ENCODE results near the gene RALGAPA2.

Gene RALGAPA2

GRCh38 chr20:20731000-20731944 is 18.8 kb upstream of the RALGAPA2 start:
- DNase-seq = no peak
- in situ Hi-C loops (cut with MboI; ENCODE audit: low pct_unique_long_range_greater_than_20kb, low sequenced_read_pairs) = no loop called here

DNA sequence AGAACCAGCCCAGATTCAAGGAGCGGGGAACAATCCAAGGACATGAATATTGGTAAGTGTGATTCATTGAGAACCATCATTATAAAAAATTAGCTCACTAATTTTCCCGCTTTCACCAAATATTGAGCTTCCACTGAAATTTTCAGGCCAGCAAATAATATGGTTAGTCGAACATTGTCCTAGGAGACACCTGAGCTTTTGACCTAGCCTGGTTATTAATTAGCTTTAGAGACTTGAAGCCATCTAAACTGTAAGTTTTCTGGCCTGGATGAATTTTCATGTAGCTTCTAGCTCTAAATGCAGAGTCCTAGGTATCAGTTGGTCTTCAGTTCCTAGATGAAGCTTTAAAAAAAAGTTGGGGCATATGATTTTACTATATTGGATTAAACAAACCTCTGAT is 17.1 kb upstream of the RALGAPA2 start:
- no peak for DNase-seq
- in situ Hi-C loops (cut with MboI; ENCODE audit: low pct_unique_long_range_greater_than_20kb, low sequenced_read_pairs) = no loop called here

GRCh38 chr20:20721489-20721888 is 9.0 kb upstream of the RALGAPA2 start:
- in situ Hi-C loops (cut with MboI; ENCODE audit: low pct_unique_long_range_greater_than_20kb, low sequenced_read_pairs) = no loop called here
- DNase-seq = no peak

- in situ Hi-C loops (cut with MboI; ENCODE audit: low pct_unique_long_range_greater_than_20kb, low sequenced_read_pairs) = no loop called here
Measured at GRCh38 chr20:20720158-20720557, 7.7 kb upstream of the RALGAPA2 start.

GRCh38 chr20:20719411-20719810 is 7.0 kb upstream of the RALGAPA2 start:
- in situ Hi-C loops (cut with MboI; ENCODE audit: low pct_unique_long_range_greater_than_20kb, low sequenced_read_pairs) = no loop called here
- DNase-seq = no peak

More at GRCh38 chr20:20720158-20720557, 7.7 kb upstream of the RALGAPA2 start:
- no peak for DNase-seq

DNA sequence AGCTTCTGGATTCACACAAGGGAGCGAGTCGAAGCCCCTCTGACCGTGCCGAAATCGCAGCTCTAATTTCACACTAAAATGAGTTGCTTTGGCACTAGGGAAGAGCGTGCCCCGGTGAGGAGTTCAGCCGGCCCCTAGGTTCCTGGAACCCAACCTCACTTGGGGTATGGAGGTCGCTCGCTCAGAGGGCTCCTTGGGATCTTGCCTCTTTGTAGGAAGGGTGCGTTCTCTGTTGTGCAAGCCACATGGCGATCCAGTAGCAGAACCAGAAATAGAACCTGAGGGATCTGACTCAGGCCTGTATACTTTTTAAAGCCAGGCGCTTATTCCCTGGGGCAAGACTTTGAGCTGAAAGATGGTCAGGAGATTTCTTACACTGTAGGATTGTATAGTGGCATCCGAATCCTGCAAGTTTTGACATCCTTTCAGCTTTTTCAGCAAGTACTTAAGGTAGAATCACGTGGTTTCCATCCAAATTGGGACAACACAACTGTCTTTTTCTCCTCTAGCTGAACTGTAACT is 861 bp upstream of the RALGAPA2 start:
- DNase-seq = no peak
- in situ Hi-C loops (cut with MboI; ENCODE audit: low pct_unique_long_range_greater_than_20kb, low sequenced_read_pairs) = no loop called here

DNA sequence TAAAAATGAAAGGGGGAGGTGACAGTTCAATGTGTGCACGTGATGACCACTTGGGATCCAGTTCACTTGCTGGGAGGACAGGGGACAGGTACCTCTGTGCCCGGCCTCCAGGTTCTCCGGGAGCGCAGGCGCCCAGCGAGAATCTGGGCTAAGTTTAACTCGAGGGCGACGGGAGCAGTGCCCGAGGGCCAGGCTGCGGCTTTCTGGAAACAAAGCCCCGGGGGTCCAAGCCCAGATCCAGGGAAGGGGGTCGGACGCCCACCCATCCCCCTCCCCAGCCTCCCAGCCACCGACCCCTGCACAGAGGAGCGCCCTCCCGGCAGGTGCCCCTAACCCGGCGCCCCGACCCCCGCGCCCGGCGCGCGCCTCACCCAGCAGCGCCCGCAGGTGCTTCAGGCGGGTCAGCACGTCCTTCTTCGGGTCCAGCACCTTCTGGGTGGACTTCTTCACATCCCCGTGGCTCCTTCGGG is 405 bp downstream of the RALGAPA2 start:
- DNase-seq = no peak
- in situ Hi-C loops (cut with MboI; ENCODE audit: low pct_unique_long_range_greater_than_20kb, low sequenced_read_pairs) = no loop called here

- in situ Hi-C loops (cut with MboI; ENCODE audit: low pct_unique_long_range_greater_than_20kb, low sequenced_read_pairs) = no loop called here
- peak; percentile 38 for DNase-seq
Measured at GRCh38 chr20:20711413-20711812, 1.0 kb downstream of the RALGAPA2 start.

DNA sequence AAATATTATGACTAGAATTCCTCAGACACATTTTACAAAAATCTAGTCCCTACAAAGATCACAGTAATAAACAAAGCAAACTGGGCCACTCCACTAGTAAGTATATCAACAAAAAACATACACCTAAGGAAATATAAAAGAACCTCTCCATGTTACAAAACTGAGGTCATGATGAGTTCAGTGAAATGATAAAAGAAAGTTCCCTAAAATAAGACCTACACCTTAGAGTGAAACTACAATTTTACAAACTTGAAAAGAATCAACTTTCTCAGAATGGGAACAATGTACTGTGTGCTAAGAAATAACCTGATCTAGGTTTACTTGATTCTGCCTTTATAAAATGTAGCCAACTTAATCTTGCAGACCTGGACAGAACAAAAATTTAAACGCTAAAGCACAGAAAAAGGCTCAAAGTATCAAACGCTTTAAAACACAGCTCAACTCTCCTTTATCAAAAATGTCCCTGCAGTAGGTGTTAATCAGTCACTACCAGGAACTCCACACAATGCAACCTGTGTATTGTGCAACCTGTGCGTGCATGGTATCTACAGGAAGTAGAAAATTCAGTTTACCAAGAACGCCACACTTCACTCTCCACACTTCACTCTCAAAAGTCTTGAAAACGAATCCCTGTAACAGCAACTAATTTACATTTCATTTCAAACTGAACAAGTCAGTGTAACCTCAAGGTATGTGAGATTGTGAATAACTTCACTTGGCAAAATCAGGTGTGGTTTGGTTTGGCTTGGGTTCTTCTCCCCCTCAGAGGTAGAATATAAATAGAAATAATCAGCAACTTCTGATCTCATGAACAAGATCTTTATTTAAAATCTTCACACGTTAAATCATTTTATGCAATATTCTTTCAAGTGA is 1.8 kb downstream of the RALGAPA2 start:
- in situ Hi-C loops (cut with MboI; ENCODE audit: low pct_unique_long_range_greater_than_20kb, low sequenced_read_pairs) = no loop called here
- peak; percentile 69 for DNase-seq

DNA sequence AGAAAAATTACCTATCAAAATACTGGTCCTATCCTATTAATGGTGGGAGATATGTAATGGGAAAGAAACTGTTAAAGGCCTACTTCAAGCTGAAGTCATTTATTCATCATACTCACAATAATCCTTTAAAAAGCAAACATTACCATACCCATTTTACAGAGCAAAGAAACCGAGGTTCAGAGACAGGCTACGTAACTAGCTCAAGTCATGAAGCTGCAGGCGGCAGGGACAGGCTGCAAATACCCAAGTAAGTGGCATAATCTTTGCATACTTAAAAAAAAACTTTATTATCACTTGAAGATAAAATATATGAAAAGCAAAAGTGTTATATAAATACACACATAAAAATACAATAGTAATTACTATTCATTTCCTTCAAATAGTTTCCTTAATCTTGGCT is 2.6 kb downstream of the RALGAPA2 start:
- DNase-seq = no peak
- in situ Hi-C loops (cut with MboI; ENCODE audit: low pct_unique_long_range_greater_than_20kb, low sequenced_read_pairs) = no loop called here

- in situ Hi-C loops (cut with MboI; ENCODE audit: low pct_unique_long_range_greater_than_20kb, low sequenced_read_pairs) = no loop called here
- no peak for DNase-seq
Measured at GRCh38 chr20:20706285-20706684, 6.2 kb downstream of the RALGAPA2 start.

- DNase-seq = no peak
- in situ Hi-C loops (cut with MboI; ENCODE audit: low pct_unique_long_range_greater_than_20kb, low sequenced_read_pairs) = no loop called here
Measured at GRCh38 chr20:20702330-20703245, 9.9 kb downstream of the RALGAPA2 start.

GRCh38 chr20:20699917-20700316 is 12.5 kb downstream of the RALGAPA2 start:
- no peak for DNase-seq
- in situ Hi-C loops (cut with MboI; ENCODE audit: low pct_unique_long_range_greater_than_20kb, low sequenced_read_pairs) = no loop called here

DNA sequence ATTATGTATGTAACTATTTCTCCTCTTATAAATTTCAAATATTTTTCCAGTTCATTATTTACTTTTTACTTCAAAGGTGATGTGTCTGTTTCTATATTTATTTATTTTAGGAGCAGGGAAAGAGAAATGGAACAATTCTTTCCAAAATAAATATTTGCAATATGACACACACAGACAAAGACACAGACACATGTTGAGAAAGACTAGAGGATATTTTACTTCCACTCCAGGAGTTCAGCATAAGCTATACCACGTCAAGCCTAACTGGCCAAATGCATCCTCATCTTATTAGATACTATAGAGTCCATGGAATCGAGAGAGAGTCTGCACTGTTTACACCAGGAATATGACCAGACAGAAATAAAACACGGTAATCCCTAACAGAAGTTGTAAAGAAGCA is 13.3 kb downstream of the RALGAPA2 start:
- in situ Hi-C loops (cut with MboI; ENCODE audit: low pct_unique_long_range_greater_than_20kb, low sequenced_read_pairs) = no loop called here
- DNase-seq = no peak

DNA sequence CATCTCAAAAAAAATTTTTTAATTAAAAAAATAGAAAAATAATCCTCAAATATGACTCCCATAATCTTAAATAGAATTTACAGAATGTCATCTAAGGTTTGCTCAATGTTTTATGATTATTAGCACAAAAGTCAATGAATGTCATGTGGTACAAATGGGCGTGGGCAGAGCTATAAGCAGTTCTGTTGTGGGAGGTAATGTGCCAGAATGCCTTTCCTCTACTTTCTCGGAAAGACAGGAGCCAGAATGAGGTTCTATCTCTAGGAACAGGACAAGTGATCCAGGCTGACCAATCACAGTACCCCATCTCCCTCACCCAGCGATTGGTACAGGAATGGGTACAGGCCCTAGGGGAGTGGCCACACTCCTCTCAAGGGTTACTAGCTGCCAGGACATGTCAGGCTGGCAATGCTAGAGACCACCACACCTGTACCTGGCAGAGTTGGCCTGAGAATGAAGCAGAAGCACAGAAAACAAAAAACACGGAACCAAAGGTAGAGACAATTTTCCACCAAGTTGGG is 15.1 kb downstream of the RALGAPA2 start:
- no peak for DNase-seq
- in situ Hi-C loops (cut with MboI; ENCODE audit: low pct_unique_long_range_greater_than_20kb, low sequenced_read_pairs) = no loop called here

- DNase-seq = no peak
- in situ Hi-C loops (cut with MboI; ENCODE audit: low pct_unique_long_range_greater_than_20kb, low sequenced_read_pairs) = no loop called here
Measured at GRCh38 chr20:20695250-20695816, 17.1 kb downstream of the RALGAPA2 start.

GRCh38 chr20:20694591-20694990 is 17.9 kb downstream of the RALGAPA2 start:
- in situ Hi-C loops (cut with MboI; ENCODE audit: low pct_unique_long_range_greater_than_20kb, low sequenced_read_pairs) = no loop called here

GRCh38 chr20:20692587-20692986 is 19.9 kb downstream of the RALGAPA2 start:
- DNase-seq = no peak
- in situ Hi-C loops (cut with MboI; ENCODE audit: low pct_unique_long_range_greater_than_20kb, low sequenced_read_pairs) = no loop called here

More at GRCh38 chr20:20694591-20694990, 17.9 kb downstream of the RALGAPA2 start:
- no peak for DNase-seq

Data from KBM-7 (cell line).